Tibial artery (tissue), 4 donors: ENCODE data around the gene RRP36.

Experiments used
- DNase-seq, 2 donors: peaks; one replicate each; pipeline ENCODE4 v3.0.0-alpha.2; 2019
- H3K27ac ChIP-seq, 2 donors: fragments of 200-600 bp; sonication (generic) in 1 of 2; 1 replicate in 1 of 2; 2 replicates in 1 of 2; pipeline ENCODE4 v1.5.1; 2018 to 2019; ENCODE audit warnings: mild to moderate bottlenecking in 1 of 2
- H3K27me3 ChIP-seq, 2 donors: fragments of 200-600 bp; sonication (generic) in 1 of 2; one replicate each; pipeline versions ENCODE4 v1.5.1 to v1.6.0; 2016 to 2019
- H3K36me3 ChIP-seq, 3 donors: fragments of 200-600 bp; sonication (generic) in 2 of 3; one replicate each; pipeline ENCODE4 v1.5.1; 2016 to 2019; ENCODE audit warnings: mild to moderate bottlenecking in 2 of 3
- H3K4me1 ChIP-seq, 4 donors: fragments of 200-600 bp; sonication (generic) in 2 of 4; 1 replicate in 3 of 4; 2 replicates in 1 of 4; pipeline ENCODE4 v1.5.1; 2016 to 2019
- H3K4me3 ChIP-seq, 2 donors: fragments of 200-600 bp; sonication (generic) in 1 of 2; 1 replicate in 1 of 2; 2 replicates in 1 of 2; pipeline ENCODE4 v1.5.1; 2018 to 2019; ENCODE audit warnings: mild to moderate bottlenecking in 2 of 2
- H3K9me3 ChIP-seq, 3 donors: fragments of 200-600 bp; sonication (generic) in 1 of 3; one replicate each; pipeline ENCODE4 v1.5.1; 2016 to 2019
- intact Hi-C: fragments of 100-400 bp; cut with DNase I; formaldehyde crosslinking; loops from one replicate; pipeline ENCODE4 v1.15.0; 2023; ENCODE audit warnings: low total_unique reads
- TF ChIP-seq, protein P1 (sequence below), 2 experiments: fragments of 200-600 bp in 1 of 2; fragments of 450-650 bp in 1 of 2; IDR thresholded peaks; one replicate each; pipeline ENCODE4 v1.5.1; 2017 to 2019; ENCODE audit warnings: antibody characterized with exemption in 2 of 2, mild to moderate bottlenecking in 1 of 2, moderate library complexity in 1 of 2

RRP36 gene, protein sequence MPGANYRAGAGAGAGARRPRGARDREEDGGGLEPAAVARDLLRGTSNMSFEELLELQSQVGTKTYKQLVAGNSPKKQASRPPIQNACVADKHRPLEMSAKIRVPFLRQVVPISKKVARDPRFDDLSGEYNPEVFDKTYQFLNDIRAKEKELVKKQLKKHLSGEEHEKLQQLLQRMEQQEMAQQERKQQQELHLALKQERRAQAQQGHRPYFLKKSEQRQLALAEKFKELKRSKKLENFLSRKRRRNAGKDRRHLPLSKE

DNA sequence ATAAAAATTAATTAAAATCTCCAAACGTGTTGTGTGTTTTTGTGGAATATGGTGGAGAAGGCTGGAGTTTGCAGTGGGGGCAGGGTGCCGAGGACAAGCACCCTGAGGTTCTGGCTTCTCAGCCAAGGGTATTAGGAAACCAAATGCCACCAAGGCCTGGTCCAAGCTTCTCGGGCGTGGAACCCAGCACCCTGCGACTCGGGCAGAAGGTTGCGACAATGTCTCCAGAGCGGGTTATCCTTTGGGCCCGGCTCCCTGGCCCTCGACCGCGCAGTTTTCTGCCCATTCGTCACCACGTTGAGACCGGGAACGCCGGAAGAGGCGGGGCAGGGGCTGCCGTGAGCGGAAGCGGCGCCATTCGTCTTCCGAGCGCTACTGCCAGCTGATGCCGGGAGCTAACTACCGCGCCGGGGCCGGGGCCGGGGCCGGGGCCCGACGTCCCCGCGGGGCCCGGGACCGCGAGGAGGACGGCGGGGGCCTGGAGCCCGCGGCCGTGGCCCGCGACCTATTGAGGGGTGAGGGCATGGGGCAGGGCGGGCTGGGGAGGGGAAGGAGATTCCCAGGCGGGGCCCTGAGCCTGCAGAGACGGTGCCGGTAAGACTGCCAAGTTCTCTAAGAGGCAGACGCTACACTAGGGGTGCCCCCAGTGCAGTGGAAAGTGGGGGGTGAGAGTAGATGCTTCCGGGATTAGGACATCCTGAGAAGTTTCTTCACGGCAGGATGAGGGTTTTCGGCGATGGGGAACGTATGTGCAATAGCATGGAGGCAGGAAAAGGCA lies at the start of gene RRP36:
Gene RRP36, plus strand, starts transcription at position 354 of the 778 bp plus-strand sequence. Its CDS starts 32 bp downstream, at position 386.
- Histone ChIP-seq H3K27me3 (no peaks in the 10 kb centered on the region), H3K9me3 (no peaks in the 10 kb centered on the region), H3K4me1 (peaks cover 0 to 47% (median 31%) of the 10 kb centered on the region in 4 donors), H3K4me3 (peak within 1 kb of the TSS; percentile 86 to 90), H3K36me3 (peaks cover 29 to 51% (median 49%) of the 10 kb centered on the region in 3 donors), H3K27ac (peak within 1 kb of the TSS; percentile 86 to 87)
- intact Hi-C loops, result no loop called here
- peak; percentile 79 to 88 for DNase-seq
- TF ChIP-seq, protein P1, sequence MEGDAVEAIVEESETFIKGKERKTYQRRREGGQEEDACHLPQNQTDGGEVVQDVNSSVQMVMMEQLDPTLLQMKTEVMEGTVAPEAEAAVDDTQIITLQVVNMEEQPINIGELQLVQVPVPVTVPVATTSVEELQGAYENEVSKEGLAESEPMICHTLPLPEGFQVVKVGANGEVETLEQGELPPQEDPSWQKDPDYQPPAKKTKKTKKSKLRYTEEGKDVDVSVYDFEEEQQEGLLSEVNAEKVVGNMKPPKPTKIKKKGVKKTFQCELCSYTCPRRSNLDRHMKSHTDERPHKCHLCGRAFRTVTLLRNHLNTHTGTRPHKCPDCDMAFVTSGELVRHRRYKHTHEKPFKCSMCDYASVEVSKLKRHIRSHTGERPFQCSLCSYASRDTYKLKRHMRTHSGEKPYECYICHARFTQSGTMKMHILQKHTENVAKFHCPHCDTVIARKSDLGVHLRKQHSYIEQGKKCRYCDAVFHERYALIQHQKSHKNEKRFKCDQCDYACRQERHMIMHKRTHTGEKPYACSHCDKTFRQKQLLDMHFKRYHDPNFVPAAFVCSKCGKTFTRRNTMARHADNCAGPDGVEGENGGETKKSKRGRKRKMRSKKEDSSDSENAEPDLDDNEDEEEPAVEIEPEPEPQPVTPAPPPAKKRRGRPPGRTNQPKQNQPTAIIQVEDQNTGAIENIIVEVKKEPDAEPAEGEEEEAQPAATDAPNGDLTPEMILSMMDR (IDR thresholded peaks at IDR 0.05), result no peak

DNA sequence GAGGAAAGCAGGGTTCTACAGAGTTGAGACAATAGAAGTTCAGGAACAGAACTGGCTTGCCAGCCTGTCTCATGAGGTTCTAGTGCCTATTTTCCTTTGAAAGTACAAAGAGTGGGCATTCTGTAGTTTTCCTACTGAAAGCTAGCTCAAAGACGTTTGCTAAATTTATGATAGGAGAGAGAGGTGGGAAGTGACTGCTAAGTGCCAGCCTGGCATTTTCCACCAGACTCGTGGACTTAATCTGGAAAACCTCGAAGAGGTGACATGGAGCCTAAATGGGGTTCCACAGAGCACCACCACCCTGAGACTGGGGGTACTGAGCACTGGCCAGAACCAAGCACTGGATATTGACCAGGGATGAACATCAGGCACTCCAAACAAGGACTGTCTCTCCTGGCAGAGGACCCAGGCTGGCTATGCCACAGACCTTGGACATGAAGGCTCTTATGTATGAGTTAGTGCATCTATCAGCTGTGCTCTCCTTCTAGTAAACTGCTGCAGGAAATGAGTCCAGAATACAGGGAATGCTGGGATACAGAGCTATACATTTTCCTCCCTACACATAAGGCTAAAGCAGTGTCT lies 49.6 kb upstream of the RRP36 start:
- H3K27me3 ChIP-seq, result no peaks in the 10 kb centered on the region
- TF ChIP-seq, protein P1 (IDR thresholded peaks at IDR 0.05), result no peak
- H3K9me3 ChIP-seq, result no peaks in the 10 kb centered on the region
- H3K36me3 ChIP-seq, result peaks cover 28 to 43% (median 36%) of the 10 kb centered on the region in 3 donors
- no peak overlapping the region for H3K4me3 ChIP-seq
- H3K4me1 ChIP-seq, result peaks cover 0 to 12% (median under 1%) of the 10 kb centered on the region in 4 donors
- DNase-seq, result no peak
- no peak overlapping the region for H3K27ac ChIP-seq
- intact Hi-C loops, result loop anchor here (10.0 kb wide), 1 partner anchor 67 kb away; no protein-coding TSS in a partner anchor

DNA sequence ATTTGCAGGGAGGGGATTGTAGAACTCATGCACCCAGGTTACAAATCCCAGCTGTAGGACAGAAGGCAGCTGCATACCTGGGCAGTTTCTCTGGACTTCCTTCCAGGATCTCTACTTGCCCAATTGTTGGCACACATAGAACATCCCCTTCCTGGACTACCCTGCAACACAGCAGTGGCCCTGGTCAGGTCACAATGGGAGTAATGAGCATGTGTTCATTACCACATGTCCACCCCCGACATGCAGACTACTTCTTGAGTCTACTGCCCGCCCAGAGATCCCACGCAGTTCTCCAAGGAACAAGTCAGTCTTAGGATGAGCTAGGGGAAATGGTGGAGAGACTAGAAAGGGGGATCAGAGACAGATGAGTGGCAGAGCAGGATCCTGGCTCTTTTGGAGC lies 47.5 kb upstream of the RRP36 start:
- no peaks in the 10 kb centered on the region for H3K27me3 ChIP-seq
- DNase-seq, result no peak
- no peak overlapping the region for H3K27ac ChIP-seq
- peaks cover 9 to 23% (median 16%) of the 10 kb centered on the region in 3 donors for H3K36me3 ChIP-seq
- H3K4me3 ChIP-seq, result no peak overlapping the region
- intact Hi-C loops, result loop anchor here (10.0 kb wide), 1 partner anchor 69 kb away; no protein-coding TSS in a partner anchor
- no peaks in the 10 kb centered on the region for H3K9me3 ChIP-seq
- H3K4me1 ChIP-seq, result peaks cover 0 to 28% (median 11%) of the 10 kb centered on the region in 4 donors
- TF ChIP-seq, protein P1 (IDR thresholded peaks at IDR 0.05), result no peak

DNA sequence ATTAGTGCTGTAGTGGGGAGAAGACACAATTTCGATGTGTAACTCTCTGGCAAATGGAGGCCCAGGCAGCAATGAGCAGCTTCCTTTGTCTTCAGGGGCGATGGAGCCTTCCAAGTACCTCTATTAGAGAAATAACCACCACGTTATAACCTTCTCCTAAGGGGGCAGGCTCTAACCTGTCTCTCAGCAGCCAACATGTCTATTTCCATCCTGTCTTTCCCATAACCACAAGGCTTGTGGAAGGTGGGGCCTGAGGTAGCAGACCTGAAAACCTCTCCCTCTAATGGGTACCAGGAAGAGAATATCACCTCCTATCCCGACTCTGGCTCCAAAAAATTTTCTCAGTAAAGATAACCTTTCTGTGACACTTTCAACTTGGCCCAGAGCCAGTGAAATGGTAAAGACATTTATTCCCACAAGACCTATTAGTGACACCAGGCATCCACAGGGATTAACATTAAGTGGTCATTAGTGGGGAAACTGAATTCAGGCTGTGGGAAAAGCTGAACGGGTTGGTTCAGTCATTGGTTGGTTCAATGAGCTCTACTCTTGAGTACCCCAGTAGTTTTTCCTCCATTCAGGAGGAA lies 46.4 kb upstream of the RRP36 start:
- Histone ChIP-seq H3K36me3 (peaks cover 0 to 12% (median 6%) of the 10 kb centered on the region in 3 donors), H3K9me3 (no peaks in the 10 kb centered on the region), H3K27me3 (no peaks in the 10 kb centered on the region), H3K4me3 (no peak overlapping the region), H3K27ac (no peak overlapping the region), H3K4me1 (peaks cover 0 to 35% (median 17%) of the 10 kb centered on the region in 4 donors)
- DNase-seq, result no peak
- intact Hi-C loops, result loop anchor here (10.0 kb wide), 1 partner anchor 70 kb away; no protein-coding TSS in a partner anchor
- TF ChIP-seq, protein P1 (IDR thresholded peaks at IDR 0.05), result no peak

DNA sequence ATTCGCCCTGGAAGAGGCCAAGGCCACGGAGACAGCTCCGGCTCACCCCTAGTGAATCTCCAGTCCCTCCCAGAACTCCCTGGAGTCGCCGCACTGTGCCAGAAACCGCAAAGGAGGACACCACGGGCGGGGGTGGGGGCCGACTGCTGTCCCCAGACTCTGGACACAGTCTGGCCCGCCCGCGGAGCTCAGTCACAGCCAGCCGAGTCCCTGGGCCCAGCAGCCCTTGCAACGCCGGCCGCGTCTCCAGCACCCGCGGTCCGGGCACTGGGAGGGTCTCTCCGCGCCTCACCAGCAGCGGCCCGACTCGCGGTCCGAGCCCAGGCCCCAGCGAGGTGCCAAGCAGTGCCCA lies 43.0 kb upstream of the RRP36 start:
- Histone ChIP-seq H3K27me3 (no peaks in the 10 kb centered on the region), H3K27ac (peak overlapping the region; percentile 86 to 87), H3K36me3 (peaks cover 0 to 8% (median 0%) of the 10 kb centered on the region in 3 donors), H3K4me3 (peak overlapping the region; percentile 82 to 91), H3K9me3 (no peaks in the 10 kb centered on the region), H3K4me1 (peaks cover 0 to 44% (median 23%) of the 10 kb centered on the region in 4 donors)
- intact Hi-C loops, result loop anchor here (10.0 kb wide), 1 partner anchor 74 kb away; no protein-coding TSS in a partner anchor
- TF ChIP-seq, protein P1 (IDR thresholded peaks at IDR 0.05), result no peak
- DNase-seq, result no peak
